Measurements from ENCODE around the gene SULF2.

GRCh38 chr20:47691625-47692024 lies 93.7 kb downstream of the SULF2 start:
- TF ChIP-seq CTCF (IDR thresholded peaks at IDR 0.05) = no peak
- TF ChIP-seq POLR2A (IDR thresholded peaks at IDR 0.05) = no peak
